ENCODE measurements around the gene CHRD.

Gene CHRD

GRCh38 chr3:184379358-184380184, at the start of gene CHRD:
Gene CHRD, plus strand, starts transcription at chr3:184380054. Its CDS starts 265 bp downstream, at chr3:184380319.
- CTCF ChIA-PET = no interaction called here
- DNase-seq = no peak
- H3K27me3 Mint-ChIP-seq = peaks cover 92% of the 10 kb centered on the region
- no peaks in the 10 kb centered on the region for H3K9me3 Mint-ChIP-seq
- H3K4me1 Mint-ChIP-seq = peaks cover 8% of the 10 kb centered on the region
- no peak within 1 kb of the TSS for H3K27ac Mint-ChIP-seq
- no peaks in the 10 kb centered on the region for H3K36me3 Mint-ChIP-seq
- H3K4me3 Mint-ChIP-seq = peak within 1 kb of the TSS; percentile 47

GRCh38 chr3:184332370-184333090, 47.3 kb upstream of the CHRD start:
- Mint-ChIP-seq H3K36me3 (peaks cover 58% of the 10 kb centered on the region), H3K4me1 (peaks cover 32% of the 10 kb centered on the region), H3K27me3 (peaks cover 3% of the 10 kb centered on the region), H3K9me3 (no peaks in the 10 kb centered on the region), H3K27ac (peak overlapping the region; percentile 53), H3K4me3 (no peak overlapping the region)
- CTCF ChIA-PET = no interaction called here
- no peak for DNase-seq

- Mint-ChIP-seq H3K36me3 (peaks cover 53% of the 10 kb centered on the region), H3K27ac (peak overlapping the region; percentile 91), H3K4me3 (no peak overlapping the region), H3K9me3 (no peaks in the 10 kb centered on the region), H3K27me3 (peaks cover 10% of the 10 kb centered on the region), H3K4me1 (peaks cover 38% of the 10 kb centered on the region)
- CTCF ChIA-PET = no interaction called here
- no peak for DNase-seq
Observed at GRCh38 chr3:184333190-184333589, 46.7 kb upstream of the CHRD start.

GRCh38 chr3:184333700-184334099, 46.2 kb upstream of the CHRD start:
- Mint-ChIP-seq H3K9me3 (no peaks in the 10 kb centered on the region), H3K4me1 (peaks cover 38% of the 10 kb centered on the region), H3K27me3 (peaks cover 10% of the 10 kb centered on the region), H3K36me3 (peaks cover 48% of the 10 kb centered on the region), H3K4me3 (no peak overlapping the region), H3K27ac (peak overlapping the region; percentile 91)
- CTCF ChIA-PET = no interaction called here
- DNase-seq = no peak

GRCh38 chr3:184334470-184335158, 45.2 kb upstream of the CHRD start:
- peaks cover 10% of the 10 kb centered on the region for H3K27me3 Mint-ChIP-seq
- peak; percentile 48 for DNase-seq
- H3K36me3 Mint-ChIP-seq = peaks cover 39% of the 10 kb centered on the region
- no peaks in the 10 kb centered on the region for H3K9me3 Mint-ChIP-seq
- peaks cover 38% of the 10 kb centered on the region for H3K4me1 Mint-ChIP-seq
- CTCF ChIA-PET = no interaction called here
- peak overlapping the region; percentile 18 for H3K4me3 Mint-ChIP-seq
- peak overlapping the region; percentile 91 for H3K27ac Mint-ChIP-seq

GRCh38 chr3:184335291-184335660, 44.6 kb upstream of the CHRD start:
- H3K4me3 Mint-ChIP-seq = peak overlapping the region; percentile 83
- H3K4me1 Mint-ChIP-seq = peaks cover 38% of the 10 kb centered on the region
- no peak for DNase-seq
- H3K36me3 Mint-ChIP-seq = peaks cover 35% of the 10 kb centered on the region
- H3K9me3 Mint-ChIP-seq = no peaks in the 10 kb centered on the region
- H3K27me3 Mint-ChIP-seq = peaks cover 10% of the 10 kb centered on the region
- H3K27ac Mint-ChIP-seq = peak overlapping the region; percentile 89
- CTCF ChIA-PET = no interaction called here

- H3K27me3 Mint-ChIP-seq = peaks cover 10% of the 10 kb centered on the region
- DNase-seq = peak; percentile 90
- H3K36me3 Mint-ChIP-seq = peaks cover 32% of the 10 kb centered on the region
- peak overlapping the region; percentile 83 for H3K4me3 Mint-ChIP-seq
- peaks cover 42% of the 10 kb centered on the region for H3K4me1 Mint-ChIP-seq
- no peaks in the 10 kb centered on the region for H3K9me3 Mint-ChIP-seq
- peak overlapping the region; percentile 89 for H3K27ac Mint-ChIP-seq
- CTCF ChIA-PET = no interaction called here
Observed at GRCh38 chr3:184335661-184336546, 44.0 kb upstream of the CHRD start.

- Mint-ChIP-seq H3K36me3 (peaks cover 25% of the 10 kb centered on the region), H3K4me1 (peaks cover 47% of the 10 kb centered on the region), H3K27me3 (peaks cover 10% of the 10 kb centered on the region), H3K27ac (peak overlapping the region; percentile 81), H3K9me3 (no peaks in the 10 kb centered on the region), H3K4me3 (peak overlapping the region; percentile 83)
- CTCF ChIA-PET = interaction anchor here (1.6 kb wide), 1 partner anchor 17 kb away, joined by 7 read pairs; no protein-coding TSS in a partner anchor
- DNase-seq = no peak
Observed at GRCh38 chr3:184336547-184337398, 43.1 kb upstream of the CHRD start.

- H3K27me3 Mint-ChIP-seq = peaks cover 10% of the 10 kb centered on the region
- H3K36me3 Mint-ChIP-seq = peaks cover 21% of the 10 kb centered on the region
- no peaks in the 10 kb centered on the region for H3K9me3 Mint-ChIP-seq
- CTCF ChIA-PET = interaction anchor here (1.6 kb wide), 1 partner anchor 17 kb away, joined by 7 read pairs; no protein-coding TSS in a partner anchor
- peaks cover 46% of the 10 kb centered on the region for H3K4me1 Mint-ChIP-seq
- no peak for DNase-seq
- peak within 1 kb of the TSS; percentile 81 for H3K27ac Mint-ChIP-seq
- H3K4me3 Mint-ChIP-seq = peak within 1 kb of the TSS; percentile 83
Observed at GRCh38 chr3:184337399-184337714, 42.5 kb upstream of the CHRD start, which contains the start of gene FAM131A. Gene FAM131A, plus strand, starts transcription at chr3:184337600. Its CDS starts 31 bp downstream, at chr3:184337631.

GRCh38 chr3:184337981-184338380, 41.9 kb upstream of the CHRD start:
- Mint-ChIP-seq H3K4me1 (peaks cover 43% of the 10 kb centered on the region), H3K27ac (no peak overlapping the region), H3K9me3 (no peaks in the 10 kb centered on the region), H3K27me3 (peaks cover 10% of the 10 kb centered on the region), H3K4me3 (no peak overlapping the region), H3K36me3 (peaks cover 14% of the 10 kb centered on the region)
- DNase-seq = no peak
- CTCF ChIA-PET = interaction anchor here (1.6 kb wide), 1 partner anchor 16 kb away, joined by 7 read pairs; no protein-coding TSS in a partner anchor

- CTCF ChIA-PET = no interaction called here
- Mint-ChIP-seq H3K9me3 (no peaks in the 10 kb centered on the region), H3K27ac (no peak overlapping the region), H3K4me1 (peaks cover 42% of the 10 kb centered on the region), H3K27me3 (peaks cover 10% of the 10 kb centered on the region), H3K4me3 (no peak overlapping the region), H3K36me3 (peaks cover 9% of the 10 kb centered on the region)
- no peak for DNase-seq
Observed at GRCh38 chr3:184338511-184338945, 41.3 kb upstream of the CHRD start.

GRCh38 chr3:184339001-184339400, 40.9 kb upstream of the CHRD start:
- CTCF ChIA-PET = interaction anchor here (0.8 kb wide), 1 partner anchor 15 kb away, joined by 3 read pairs; no protein-coding TSS in a partner anchor
- Mint-ChIP-seq H3K36me3 (peaks cover 4% of the 10 kb centered on the region), H3K9me3 (no peaks in the 10 kb centered on the region), H3K4me3 (no peak overlapping the region), H3K27me3 (peaks cover 10% of the 10 kb centered on the region), H3K4me1 (peaks cover 37% of the 10 kb centered on the region), H3K27ac (no peak overlapping the region)
- DNase-seq = no peak

All from activated naive CD4-positive, alpha-beta T cell treated with anti-CD3 and anti-CD28 coated beads, Interleukin-2, amount 10 ng/mL, durations not matched to agents 7 days and 5 days (primary cell).